Activated T-cell treated with anti-CD3 and anti-CD28 coated beads for 1 hour (primary cell): ENCODE data around the gene CNTF.
A peak's percentile ranks its signal among the peaks of the same experiment; 100 is the strongest.
"Not testable (repeated sequence)": the region's sequence is repeated elsewhere in the genome, so short reads cannot be mapped to it uniquely, and the experiment has no call there.

Source experiments
- DNase-seq: peaks from one replicate; pipeline ENCODE4 v3.0.0-alpha.2; 2020; ENCODE audit warnings: low read depth

The CNTF gene

GRCh38 chr11:58622344-58622743, at the start of gene CNTF:
Gene CNTF, plus strand, starts transcription at chr11:58622665. Its CDS starts 88 bp downstream, at chr11:58622753.
- no peak for DNase-seq

GRCh38 chr11:58572906-58573305, 49.6 kb upstream of the CNTF start:
- not testable (repeated sequence) for DNase-seq

GRCh38 chr11:58573451-58574104, 48.9 kb upstream of the CNTF start:
- peak; percentile 37 for DNase-seq

- no peak for DNase-seq
These were observed 47.6 kb upstream of the CNTF start for GRCh38 chr11:58574881-58575280.

GRCh38 chr11:58575377-58576020, 47.0 kb upstream of the CNTF start, which contains the start of gene LPXN:
Gene LPXN, minus strand, starts transcription at chr11:58575856. Its CDS starts 84 bp downstream, at chr11:58575772.
- peak; percentile 40 for DNase-seq

GRCh38 chr11:58576887-58577471, 45.5 kb upstream of the CNTF start:
- DNase-seq, result no peak

GRCh38 chr11:58577555-58578135, 44.8 kb upstream of the CNTF start:
- peak; percentile 62 for DNase-seq

- DNase-seq, result peak; percentile 91
These were observed 44.3 kb upstream of the CNTF start for GRCh38 chr11:58578136-58578634.

- DNase-seq, result peak; percentile 95
These were observed 43.8 kb upstream of the CNTF start, which contains the start of gene ZFP91 for GRCh38 chr11:58578635-58579191. Gene ZFP91, plus strand, starts transcription at chr11:58579063. Its CDS starts 219 bp downstream, at chr11:58579282.

GRCh38 chr11:58579192-58580129, 43.0 kb upstream of the CNTF start:
- DNase-seq, result peak; percentile 88

- DNase-seq, result no peak
These were observed 42.2 kb upstream of the CNTF start for GRCh38 chr11:58580311-58580710.

- no peak for DNase-seq
These were observed 40.0 kb upstream of the CNTF start for GRCh38 chr11:58582437-58582836.

- DNase-seq, result no peak
These were observed 35.5 kb upstream of the CNTF start for GRCh38 chr11:58586998-58587397.

GRCh38 chr11:58591659-58592058, 30.8 kb upstream of the CNTF start:
- no peak for DNase-seq

- DNase-seq, result no peak
These were observed 29.5 kb upstream of the CNTF start for GRCh38 chr11:58592760-58593472.

GRCh38 chr11:58594826-58595225, 27.6 kb upstream of the CNTF start:
- DNase-seq, result no peak

GRCh38 chr11:58596621-58597020, 25.8 kb upstream of the CNTF start:
- no peak for DNase-seq

- no peak for DNase-seq
These were observed 24.9 kb upstream of the CNTF start for GRCh38 chr11:58597486-58598144.

- DNase-seq, result no peak
These were observed 22.0 kb upstream of the CNTF start for GRCh38 chr11:58600510-58600909.
